ENCODE results near the gene USP22. TPM values are rescaled to one million over a fixed set of nuclear protein-coding genes. Genes with fewer than 3 reads are reported as not detected.
A peak's percentile ranks its signal among the peaks of the same experiment; 100 is the strongest.

USP22 gene
- total RNA-seq, 1 donor from 2014 or later: 160 TPM

DNA sequence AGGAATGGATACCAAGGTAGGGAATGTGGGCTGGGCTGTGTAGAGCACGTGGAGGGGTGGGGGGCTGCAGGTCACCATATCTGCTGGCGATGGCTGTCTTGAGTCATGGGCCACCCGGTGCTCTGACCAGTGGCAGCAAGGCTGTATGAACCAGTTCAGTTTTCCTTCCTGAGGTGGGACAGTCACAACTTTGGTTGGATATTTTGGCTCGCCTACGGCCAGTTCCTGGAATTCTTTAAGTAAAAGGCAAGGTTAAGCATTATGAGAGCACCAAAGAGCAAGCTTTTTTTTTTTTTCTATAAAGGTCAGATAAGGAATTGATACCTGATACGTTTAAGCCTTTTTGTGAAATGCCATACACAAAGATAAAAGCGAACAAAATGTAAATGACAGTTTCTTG lies 81.9 kb downstream of the USP22 start:
- ATAC-seq (no peak), DNase-seq (no peak)
- Histone ChIP-seq H3K9me3 (no peaks in the 10 kb centered on the region), H3K27me3 (no peaks in the 10 kb centered on the region), H3K27ac (no peak overlapping the region), H3K36me3 (no peaks in the 10 kb centered on the region), H3K4me1 (no peaks in the 10 kb centered on the region), H3K4me3 (no peak overlapping the region)
- intact Hi-C loops (cut with DNase I): no loop called here
- TF ChIP-seq, protein P1, sequence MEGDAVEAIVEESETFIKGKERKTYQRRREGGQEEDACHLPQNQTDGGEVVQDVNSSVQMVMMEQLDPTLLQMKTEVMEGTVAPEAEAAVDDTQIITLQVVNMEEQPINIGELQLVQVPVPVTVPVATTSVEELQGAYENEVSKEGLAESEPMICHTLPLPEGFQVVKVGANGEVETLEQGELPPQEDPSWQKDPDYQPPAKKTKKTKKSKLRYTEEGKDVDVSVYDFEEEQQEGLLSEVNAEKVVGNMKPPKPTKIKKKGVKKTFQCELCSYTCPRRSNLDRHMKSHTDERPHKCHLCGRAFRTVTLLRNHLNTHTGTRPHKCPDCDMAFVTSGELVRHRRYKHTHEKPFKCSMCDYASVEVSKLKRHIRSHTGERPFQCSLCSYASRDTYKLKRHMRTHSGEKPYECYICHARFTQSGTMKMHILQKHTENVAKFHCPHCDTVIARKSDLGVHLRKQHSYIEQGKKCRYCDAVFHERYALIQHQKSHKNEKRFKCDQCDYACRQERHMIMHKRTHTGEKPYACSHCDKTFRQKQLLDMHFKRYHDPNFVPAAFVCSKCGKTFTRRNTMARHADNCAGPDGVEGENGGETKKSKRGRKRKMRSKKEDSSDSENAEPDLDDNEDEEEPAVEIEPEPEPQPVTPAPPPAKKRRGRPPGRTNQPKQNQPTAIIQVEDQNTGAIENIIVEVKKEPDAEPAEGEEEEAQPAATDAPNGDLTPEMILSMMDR (IDR thresholded peaks at IDR 0.05): no peak

- no peak for DNase-seq
- Histone ChIP-seq H3K36me3 (no peaks in the 10 kb centered on the region), H3K4me3 (no peak overlapping the region), H3K27me3 (no peaks in the 10 kb centered on the region), H3K9me3 (no peaks in the 10 kb centered on the region), H3K4me1 (no peaks in the 10 kb centered on the region), H3K27ac (no peak overlapping the region)
- intact Hi-C loops (cut with DNase I): no loop called here
- peak; percentile 68 for ATAC-seq
- TF ChIP-seq, protein P1 (IDR thresholded peaks at IDR 0.05): no peak
These were observed 87.1 kb downstream of the USP22 start for GRCh38 chr17:20955427-20956323.

DNA sequence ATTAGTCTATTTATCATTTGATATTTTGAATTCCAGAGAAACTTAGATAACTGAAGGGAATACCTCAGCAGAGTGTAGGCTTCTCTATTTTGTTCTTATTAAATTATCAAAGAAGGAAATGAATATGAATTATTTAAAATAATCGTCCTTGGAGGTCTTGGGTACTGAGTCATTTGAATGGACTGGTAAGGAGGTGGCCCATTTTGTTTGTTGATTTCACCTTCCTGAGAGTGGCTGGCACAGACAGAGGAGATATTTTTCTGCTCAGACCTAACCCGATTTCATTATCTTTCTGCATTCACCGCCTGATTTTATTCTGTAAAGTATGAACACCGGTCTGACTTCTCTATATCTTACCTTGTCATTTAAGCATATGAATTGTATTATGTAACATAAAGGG lies 88.0 kb downstream of the USP22 start:
- H3K4me1 ChIP-seq: no peaks in the 10 kb centered on the region
- H3K27ac ChIP-seq: no peak overlapping the region
- no peak for DNase-seq
- intact Hi-C loops (cut with DNase I): no loop called here
- no peaks in the 10 kb centered on the region for H3K27me3 ChIP-seq
- TF ChIP-seq, protein P1 (IDR thresholded peaks at IDR 0.05): no peak
- ATAC-seq: no peak
- H3K9me3 ChIP-seq: no peaks in the 10 kb centered on the region
- H3K4me3 ChIP-seq: no peak overlapping the region
- H3K36me3 ChIP-seq: no peaks in the 10 kb centered on the region

DNA sequence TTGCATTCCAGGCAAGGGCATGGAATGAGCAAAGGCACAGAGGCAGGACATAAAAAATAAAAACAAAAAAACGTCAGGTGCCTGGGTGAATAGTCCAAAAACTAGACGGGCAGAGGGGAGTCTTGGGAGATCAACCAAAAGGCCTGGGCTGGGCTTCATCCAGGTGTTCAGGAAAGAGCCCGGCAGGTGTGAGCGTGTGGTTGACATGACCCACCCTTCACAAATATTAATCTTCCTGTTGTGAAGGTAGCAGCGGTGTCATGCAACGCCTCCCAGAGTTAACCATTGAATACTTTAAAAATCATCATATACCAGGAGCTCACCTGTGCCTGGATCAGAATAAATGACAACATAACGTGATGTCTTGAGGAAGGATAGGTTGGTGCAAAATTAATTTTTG lies 90.6 kb downstream of the USP22 start:
- TF ChIP-seq, protein P1 (IDR thresholded peaks at IDR 0.05): no peak
- intact Hi-C loops (cut with DNase I): no loop called here

More for the DNA sequence above, 90.6 kb downstream of the USP22 start:
- Histone ChIP-seq H3K4me3 (no peak overlapping the region), H3K36me3 (no peaks in the 10 kb centered on the region), H3K9me3 (no peaks in the 10 kb centered on the region), H3K27ac (no peak overlapping the region), H3K4me1 (no peaks in the 10 kb centered on the region), H3K27me3 (no peaks in the 10 kb centered on the region)
- no peak for ATAC-seq
- no peak for DNase-seq

Other genes starting within 250 kb of the USP22 start
- 24.7 TPM for gene DHRS7B, start 84.0 kb upstream of the USP22 start, total RNA-seq
- 24.2 TPM for gene TMEM11, start 171.2 kb upstream of the USP22 start, total RNA-seq
- gene NATD1, start 210.4 kb upstream of the USP22 start, total RNA-seq: 19.5 TPM
- 68.3 TPM for gene MAP2K3, start 241.7 kb upstream of the USP22 start, total RNA-seq